GM19328 (cell line): ENCODE results near the gene STT3A.

Experiments
- ATAC-seq: cut with Tn5 transposase; IDR thresholded peaks from one replicate; pipeline ENCODE4 v1.9.1; 2021; ENCODE audit warnings: mild to moderate bottlenecking, moderate library complexity; ENCODE audit not compliant: unreplicated experiment

STT3A gene

DNA sequence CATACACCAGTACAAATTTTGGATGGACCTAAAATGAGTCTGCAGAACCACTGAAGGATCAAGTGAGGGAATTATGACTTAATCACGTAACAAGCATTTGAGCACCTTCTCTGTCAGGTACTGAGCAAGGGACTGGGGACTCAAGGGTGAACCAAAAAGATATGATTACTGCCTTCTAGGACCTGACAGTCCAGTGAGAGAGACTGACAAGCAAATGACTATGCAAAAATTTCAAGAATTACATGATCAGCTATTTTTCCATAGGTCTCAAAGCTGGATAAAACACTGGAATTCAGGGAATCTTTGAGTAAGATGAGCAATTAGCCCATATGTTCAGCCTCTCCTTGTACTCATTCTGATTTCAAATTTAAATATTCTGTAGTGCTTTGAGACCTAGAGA lies 5.2 kb upstream of the STT3A start:
- ATAC-seq: no peak

- ATAC-seq: no peak
Measured at GRCh38 chr11:125588505-125588904, 4.1 kb upstream of the STT3A start.

DNA sequence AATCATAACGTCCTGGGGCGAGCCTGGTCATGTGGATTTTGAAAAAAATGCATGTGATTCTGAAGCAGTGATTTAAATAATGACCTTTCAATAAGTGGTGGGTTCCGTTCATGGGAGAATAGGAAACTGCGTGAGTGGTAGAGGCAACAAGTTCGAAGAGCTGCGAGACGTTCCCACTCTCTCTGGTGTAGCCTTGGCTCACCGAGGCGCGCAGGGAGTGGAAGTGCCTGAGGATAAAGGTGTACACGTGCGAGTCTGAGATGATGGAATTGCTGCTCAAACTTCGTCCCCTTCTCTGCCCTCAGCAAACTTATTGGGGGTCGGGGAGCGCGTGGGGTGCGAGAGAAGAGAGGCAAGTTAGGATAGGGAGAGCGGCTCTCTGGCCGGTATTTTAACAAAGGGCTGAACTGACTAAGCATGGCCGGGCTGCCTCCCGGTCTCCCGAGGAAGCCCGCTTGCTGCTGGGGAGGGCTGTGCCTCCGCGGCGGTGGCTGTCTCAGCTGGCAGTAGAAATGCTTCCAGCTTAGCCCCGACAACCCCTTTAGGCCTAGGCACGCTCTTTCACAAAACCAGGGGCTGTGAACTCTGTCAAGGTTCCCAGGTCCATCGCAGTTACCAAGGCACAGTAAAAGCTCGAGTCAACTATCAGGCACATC lies 875 bp upstream of the STT3A start:
- ATAC-seq: peak; percentile 14

DNA sequence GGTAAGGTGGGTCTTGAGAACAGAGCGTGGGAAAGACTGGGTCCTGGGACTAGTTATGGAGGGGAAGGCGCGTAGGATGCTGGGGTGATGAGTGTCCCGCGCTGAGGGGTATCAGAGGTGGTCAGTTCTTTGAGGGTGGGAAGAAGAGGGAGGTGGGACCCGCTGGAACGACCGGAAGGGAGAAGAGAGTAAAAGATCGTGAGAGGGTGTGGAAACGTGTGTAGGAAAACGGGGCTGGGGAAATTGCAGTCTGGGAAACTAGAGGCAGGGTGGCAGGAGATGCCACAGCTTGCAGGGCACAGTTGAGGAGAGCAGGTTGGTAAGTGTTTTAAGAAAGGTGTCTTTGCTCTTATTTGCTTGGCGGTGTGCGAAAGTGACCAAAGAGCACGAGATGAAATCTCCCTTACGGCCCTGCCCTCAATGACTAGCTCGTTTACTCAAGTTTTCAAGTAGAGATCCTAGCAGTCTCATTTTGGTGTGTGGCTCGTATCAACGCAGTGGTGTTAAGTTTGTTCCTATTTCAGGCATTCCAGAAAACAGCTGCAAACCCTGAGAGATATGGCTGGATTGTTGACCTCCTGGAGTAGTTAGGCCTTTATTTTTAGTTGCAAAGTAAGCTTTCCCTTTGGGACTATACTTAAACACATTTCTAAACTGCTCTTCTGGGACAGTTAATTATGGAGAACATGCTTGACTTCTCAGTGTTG lies 615 bp downstream of the STT3A start:
- no peak for ATAC-seq

- ATAC-seq: no peak
Measured at GRCh38 chr11:125594958-125595357, 2.3 kb downstream of the STT3A start.

DNA sequence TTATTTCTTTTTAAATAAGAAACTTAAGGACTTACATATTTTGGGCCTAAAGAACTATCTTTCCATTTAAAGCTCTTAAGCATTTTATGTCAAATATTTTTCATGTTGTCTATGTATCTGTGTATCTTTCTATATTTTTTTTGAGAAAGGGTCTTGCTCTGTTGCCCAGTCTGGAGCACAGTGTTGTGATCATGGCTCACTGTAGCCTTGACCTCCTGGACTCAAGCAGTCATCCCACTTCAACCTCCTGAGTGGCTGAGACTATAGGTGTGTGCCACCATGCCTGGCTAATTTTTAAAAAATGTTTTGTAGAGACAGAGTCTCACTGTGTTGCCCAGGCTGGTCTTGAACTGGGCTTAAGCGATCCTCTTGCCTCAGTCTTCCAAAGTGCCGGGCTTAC lies 8.0 kb downstream of the STT3A start:
- ATAC-seq: no peak

GRCh38 chr11:125603207-125603606 lies 10.6 kb downstream of the STT3A start:
- no peak for ATAC-seq

DNA sequence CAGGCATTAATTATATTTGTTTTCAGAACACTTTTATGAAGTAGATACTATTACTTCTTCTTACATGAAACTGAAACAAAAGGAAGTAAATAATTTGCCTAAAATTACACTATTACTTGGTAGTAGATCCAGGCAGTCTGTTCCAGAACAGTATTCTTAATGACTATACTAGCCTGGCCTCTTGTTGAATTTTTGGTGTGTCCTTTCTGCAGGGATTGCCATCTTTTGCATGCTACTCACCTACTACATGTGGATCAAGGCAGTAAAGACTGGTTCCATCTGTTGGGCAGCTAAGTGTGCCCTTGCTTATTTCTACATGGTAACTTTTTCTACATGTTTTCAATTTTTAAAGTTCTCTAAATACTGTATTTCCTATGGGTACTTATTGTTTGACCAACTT lies 12.8 kb downstream of the STT3A start:
- no peak for ATAC-seq

DNA sequence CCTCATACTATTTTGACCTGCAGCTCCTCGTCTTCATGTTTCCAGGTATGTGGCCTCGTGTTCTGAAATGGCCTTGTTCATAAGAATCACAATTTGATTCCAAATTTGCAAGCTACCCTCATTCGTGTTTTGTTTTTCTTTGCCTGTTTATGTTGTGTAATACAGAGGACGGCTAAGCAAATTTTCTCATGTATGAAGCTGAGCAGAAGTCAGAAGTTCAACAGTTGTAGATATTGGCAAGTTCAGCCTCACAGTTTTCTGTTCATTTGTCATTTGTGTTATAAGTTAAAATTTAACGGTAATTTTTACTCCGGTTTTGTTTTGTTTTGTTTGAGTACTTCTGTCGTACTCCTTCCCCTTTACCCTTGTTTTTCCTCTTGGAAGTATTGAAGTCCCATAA lies 16.9 kb downstream of the STT3A start:
- ATAC-seq: no peak

GRCh38 chr11:125618383-125618782 lies 25.7 kb downstream of the STT3A start:
- no peak for ATAC-seq

- ATAC-seq: no peak
Measured at GRCh38 chr11:125621995-125622394, 29.3 kb downstream of the STT3A start.

DNA sequence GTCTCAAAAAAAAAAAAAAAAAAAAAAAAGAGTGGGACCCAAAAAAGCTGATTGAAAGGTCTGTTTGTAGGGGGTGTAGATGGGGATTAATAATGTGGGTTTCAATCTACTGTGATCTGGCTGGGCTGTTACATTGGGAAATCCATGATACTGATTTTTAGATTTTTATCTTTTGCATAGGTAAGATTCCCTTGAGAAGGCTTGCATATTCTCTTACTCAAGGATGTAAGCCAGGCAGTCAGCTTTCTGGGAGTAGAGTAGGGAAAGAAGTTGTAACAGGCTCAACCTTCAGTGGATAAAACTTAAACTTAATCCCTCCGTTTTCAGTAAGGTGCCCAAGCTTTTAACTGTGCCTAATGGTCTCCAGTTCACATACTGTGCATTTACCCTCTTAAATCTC lies 30.4 kb downstream of the STT3A start:
- no peak for ATAC-seq

- no peak for ATAC-seq
Measured at GRCh38 chr11:125624756-125625213, 32.1 kb downstream of the STT3A start, which contains the start of gene CHEK1. TSS of gene CHEK1 (plus strand) at chr11:125625163. CDS start at chr11:125626769, 1,606 bp downstream.

- no peak for ATAC-seq
Measured at GRCh38 chr11:125625225-125625629, 32.6 kb downstream of the STT3A start.

GRCh38 chr11:125625630-125626287 lies 33.1 kb downstream of the STT3A start:
- ATAC-seq: peak; percentile 84

DNA sequence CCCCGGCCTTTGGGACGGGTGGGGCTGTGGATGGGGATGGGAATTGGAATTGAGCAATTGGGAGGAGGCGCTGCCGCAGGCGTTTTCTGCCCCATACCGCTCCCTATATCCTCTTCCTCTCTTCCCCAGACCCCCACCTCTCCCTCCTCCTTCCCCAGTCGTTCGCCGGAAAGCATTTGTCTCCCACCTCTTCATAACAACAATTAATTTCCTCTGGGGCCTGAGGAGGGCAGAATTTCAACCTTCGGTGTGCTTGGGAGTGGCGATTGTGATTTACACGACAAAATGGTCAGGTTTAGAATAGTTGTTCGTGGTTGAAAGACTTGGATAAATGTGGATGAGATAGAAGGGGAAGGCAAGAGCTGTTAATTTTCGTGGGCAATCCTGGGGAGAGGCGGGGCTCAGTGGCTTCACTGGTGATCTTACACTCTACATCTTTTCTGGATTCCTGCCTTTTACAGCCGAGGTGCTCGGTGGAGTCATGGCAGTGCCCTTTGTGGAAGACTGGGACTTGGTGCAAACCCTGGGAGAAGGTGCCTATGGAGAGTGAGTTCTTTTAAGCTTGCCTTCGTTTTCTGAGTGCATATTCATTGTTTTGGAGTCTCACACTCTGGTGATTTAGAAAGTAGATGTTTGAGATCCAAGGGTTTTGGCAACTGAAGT lies 33.8 kb downstream of the STT3A start:
- ATAC-seq: peak; percentile 14

DNA sequence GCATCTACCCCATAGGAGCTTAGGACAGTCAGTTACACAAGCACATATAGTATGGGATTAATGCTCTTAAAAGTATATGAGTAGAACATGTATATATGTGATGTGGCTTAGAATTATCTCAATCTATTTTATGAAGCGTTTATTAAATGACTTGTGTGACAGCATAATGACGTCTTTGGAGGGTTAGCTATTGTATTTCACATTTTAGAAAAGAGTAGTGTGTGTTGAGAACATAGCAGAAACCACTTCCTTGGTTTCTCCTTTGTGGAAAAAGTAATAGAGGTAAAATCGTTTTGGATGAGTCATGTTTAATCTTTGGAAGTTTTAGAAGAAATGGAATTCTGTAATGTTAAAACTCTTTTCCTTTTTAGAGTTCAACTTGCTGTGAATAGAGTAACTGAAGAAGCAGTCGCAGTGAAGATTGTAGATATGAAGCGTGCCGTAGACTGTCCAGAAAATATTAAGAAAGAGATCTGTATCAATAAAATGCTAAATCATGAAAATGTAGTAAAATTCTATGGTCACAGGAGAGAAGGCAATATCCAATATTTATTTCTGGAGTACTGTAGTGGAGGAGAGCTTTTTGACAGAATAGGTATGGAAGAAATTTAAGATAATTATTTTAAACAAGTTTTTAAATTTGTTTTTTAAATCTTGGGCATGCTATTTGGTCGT lies 34.7 kb downstream of the STT3A start:
- ATAC-seq: no peak

GRCh38 chr11:125637840-125638239 lies 45.2 kb downstream of the STT3A start:
- ATAC-seq: no peak

DNA sequence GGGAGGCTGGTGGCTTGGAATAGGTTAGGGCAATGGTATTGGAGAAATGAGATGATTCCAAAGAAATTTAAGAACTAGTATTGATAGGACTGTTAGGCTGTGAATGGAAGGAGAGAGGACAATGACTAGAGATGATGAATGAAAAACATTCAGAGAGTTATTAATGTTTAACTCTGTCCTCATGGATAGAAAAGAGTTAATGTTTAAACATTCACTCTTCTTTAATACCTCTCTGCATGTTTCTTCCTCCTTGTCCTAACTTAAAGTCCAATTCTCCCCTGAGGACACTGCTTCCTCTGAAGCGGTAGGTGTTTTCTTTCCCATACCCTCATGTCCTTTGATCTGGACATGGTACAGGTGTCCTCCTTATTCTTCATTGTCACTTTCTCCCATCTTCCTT lies 45.7 kb downstream of the STT3A start:
- no peak for ATAC-seq

GRCh38 chr11:125645871-125646270 lies 53.2 kb downstream of the STT3A start:
- no peak for ATAC-seq
